Coronary artery (tissue), 2 donors: ENCODE data around the gene ZMYND15.

Source experiments
- DNase-seq: peaks from one replicate; pipeline ENCODE4 v3.0.0-alpha.2; 2017; ENCODE audit warnings: low spot score
- H3K27ac ChIP-seq, 2 donors: fragments of 200-600 bp; sonication (generic); one replicate each; pipeline ENCODE4 v1.5.1; 2016 to 2019
- H3K4me3 ChIP-seq: fragments of 200-600 bp; sonication (generic); 2 replicates; pipeline ENCODE4 v1.5.1; 2016; ENCODE audit warnings: mild to moderate bottlenecking, moderate library complexity
- CTCF ChIP-seq: fragments of 200-600 bp; sonication (generic); IDR thresholded peaks from one replicate; pipeline ENCODE4 v1.5.1; 2019; ENCODE audit warnings: antibody characterized with exemption

Gene ZMYND15

GRCh38 chr17:4743216-4743615, 3.6 kb downstream of the ZMYND15 start:
- Histone ChIP-seq H3K4me3 (no peak overlapping the region), H3K27ac (no peak overlapping the region)
- TF ChIP-seq CTCF: no peak
- no peak for DNase-seq

- no peak for TF ChIP-seq CTCF
- Histone ChIP-seq H3K27ac (no peak overlapping the region), H3K4me3 (no peak overlapping the region)
- DNase-seq: no peak
Observed at GRCh38 chr17:4743898-4744297, 4.3 kb downstream of the ZMYND15 start.

GRCh38 chr17:4744999-4745969, 5.7 kb downstream of the ZMYND15 start:
- H3K4me3 ChIP-seq: no peak overlapping the region
- no peak overlapping the region for H3K27ac ChIP-seq
- DNase-seq: no peak
- TF ChIP-seq CTCF: no peak

- peak overlapping the region in 1 of 2 donors; percentile 28 for H3K27ac ChIP-seq
- H3K4me3 ChIP-seq: no peak overlapping the region
- DNase-seq: no peak
- no peak for TF ChIP-seq CTCF
Observed at GRCh38 chr17:4747847-4748246, 8.2 kb downstream of the ZMYND15 start.

- no peak for DNase-seq
- H3K27ac ChIP-seq: peak overlapping the region in 1 of 2 donors; percentile 44
- no peak overlapping the region for H3K4me3 ChIP-seq
- TF ChIP-seq CTCF: no peak
Observed at GRCh38 chr17:4748686-4749085, 9.1 kb downstream of the ZMYND15 start.

GRCh38 chr17:4750606-4751005, 11.0 kb downstream of the ZMYND15 start:
- H3K27ac ChIP-seq: no peak overlapping the region
- no peak for DNase-seq
- no peak for TF ChIP-seq CTCF
- H3K4me3 ChIP-seq: no peak overlapping the region

- H3K4me3 ChIP-seq: no peak overlapping the region
- no peak for TF ChIP-seq CTCF
- no peak for DNase-seq
- H3K27ac ChIP-seq: no peak overlapping the region
Observed at GRCh38 chr17:4751932-4752331, 12.3 kb downstream of the ZMYND15 start.
